Tibial nerve (tissue), 4 donors: ENCODE results near the gene LIN54. TPM values are rescaled to one million over a fixed set of nuclear protein-coding genes. Genes with fewer than 3 reads are reported as not detected.
"Not testable (repeated sequence)": the region's sequence is repeated elsewhere in the genome, so short reads cannot be mapped to it uniquely, and the experiment has no call there.

Experiments
- DNase-seq, 2 donors: peaks; one replicate each; pipeline ENCODE4 v3.0.0-alpha.2; 2019; ENCODE audit warnings: low spot score in 2 of 2
- H3K27ac ChIP-seq, 4 donors: fragments of 200-600 bp; sonication (generic) in 3 of 4; one replicate each; pipeline ENCODE4 v1.5.1; 2017 to 2019; ENCODE audit warnings: mild to moderate bottlenecking in 1 of 4
- H3K27me3 ChIP-seq, 2 donors: fragments of 200-600 bp; sonication (generic) in 1 of 2; one replicate each; pipeline versions ENCODE4 v1.5.1 to v1.6.0; 2017 to 2019
- H3K36me3 ChIP-seq, 3 donors: fragments of 200-600 bp; sonication (generic); one replicate each; pipeline ENCODE4 v1.5.1; 2018 to 2019
- H3K4me1 ChIP-seq, 4 donors: fragments of 200-600 bp; sonication (generic) in 3 of 4; one replicate each; pipeline ENCODE4 v1.5.1; 2017 to 2019
- H3K4me3 ChIP-seq, 4 donors: fragments of 200-600 bp; sonication (generic) in 3 of 4; one replicate each; pipeline ENCODE4 v1.5.1; 2017 to 2019; ENCODE audit warnings: mild to moderate bottlenecking in 1 of 4, moderate library complexity in 1 of 4
- H3K9me3 ChIP-seq, 4 donors: fragments of 200-600 bp; sonication (generic) in 3 of 4; one replicate each; pipeline ENCODE4 v1.5.1; 2017 to 2019
- EP300 ChIP-seq, 2 donors: sonication (generic); formaldehyde crosslinking; IDR thresholded peaks; one replicate each; pipeline ENCODE4 v1.6.1; 2017; ENCODE audit warnings: antibody characterized with exemption in 2 of 2, mild to moderate bottlenecking in 1 of 2
- POLR2A ChIP-seq, 2 donors: fragments of 450-650 bp; IDR thresholded peaks; one replicate each; pipeline ENCODE4 v1.6.1; 2017; ENCODE audit warnings: antibody characterized with exemption in 2 of 2, mild to moderate bottlenecking in 2 of 2, moderate library complexity in 2 of 2
- WGBS, 2 donors: methylation state at CpG; one replicate each; pipeline ENCODE4 v1.1.5; 2018; 5-methylcytosine and 5-hydroxymethylcytosine counted together
- total RNA-seq, 4 donors: library from RNA; depleted of rRNA; stranded (reverse); fragments of >200 nt; gene quantifications; one replicate each; pipeline ENCODE4 v1.1.0, GENCODE V29; 2016
- TF ChIP-seq, protein P1 (sequence below), 5 experiments: fragments of 200-600 bp in 3 of 5; fragments of 450-650 bp in 2 of 5; sonication (generic) in 3 of 5; IDR thresholded peaks; one replicate each; pipeline ENCODE4 v1.5.1; 2016 to 2019; ENCODE audit warnings: antibody characterized with exemption in 5 of 5, mild to moderate bottlenecking in 3 of 5, moderate library complexity in 2 of 5

Gene LIN54
- total RNA-seq, 4 donors from 2014 or later, result 9.4 to 15.1 (median 11.9) TPM

DNA sequence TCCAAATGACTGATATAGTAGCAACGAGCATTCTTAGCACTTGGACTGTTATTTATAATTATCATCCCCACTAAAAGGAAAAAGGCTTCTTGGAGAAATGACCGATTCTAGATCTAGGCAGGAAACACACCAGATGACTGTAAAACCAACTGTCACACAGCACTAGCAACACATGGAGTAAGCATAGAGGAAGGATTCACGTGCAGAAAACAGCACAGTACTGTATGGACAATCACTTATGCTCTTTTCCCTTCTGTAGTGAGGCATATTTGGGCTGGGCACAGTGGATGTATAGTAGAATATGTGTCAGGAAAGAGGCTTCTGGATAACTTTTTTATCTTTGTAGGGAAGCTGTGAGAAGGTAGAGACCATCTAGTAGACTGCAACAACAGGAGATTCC is 18.4 kb upstream of the LIN54 start:
- H3K9me3 ChIP-seq, result peaks cover 0 to 14% (median 0%) of the 10 kb centered on the region in 4 donors
- H3K4me3 ChIP-seq, result no peak overlapping the region
- 43 to 44% methylated on average over 3 of the region's 3 CpGs for WGBS, 2 donors
- TF ChIP-seq POLR2A (IDR thresholded peaks at IDR 0.05) (no peak), EP300 (IDR thresholded peaks at IDR 0.05) (no peak)
- TF ChIP-seq, protein P1, sequence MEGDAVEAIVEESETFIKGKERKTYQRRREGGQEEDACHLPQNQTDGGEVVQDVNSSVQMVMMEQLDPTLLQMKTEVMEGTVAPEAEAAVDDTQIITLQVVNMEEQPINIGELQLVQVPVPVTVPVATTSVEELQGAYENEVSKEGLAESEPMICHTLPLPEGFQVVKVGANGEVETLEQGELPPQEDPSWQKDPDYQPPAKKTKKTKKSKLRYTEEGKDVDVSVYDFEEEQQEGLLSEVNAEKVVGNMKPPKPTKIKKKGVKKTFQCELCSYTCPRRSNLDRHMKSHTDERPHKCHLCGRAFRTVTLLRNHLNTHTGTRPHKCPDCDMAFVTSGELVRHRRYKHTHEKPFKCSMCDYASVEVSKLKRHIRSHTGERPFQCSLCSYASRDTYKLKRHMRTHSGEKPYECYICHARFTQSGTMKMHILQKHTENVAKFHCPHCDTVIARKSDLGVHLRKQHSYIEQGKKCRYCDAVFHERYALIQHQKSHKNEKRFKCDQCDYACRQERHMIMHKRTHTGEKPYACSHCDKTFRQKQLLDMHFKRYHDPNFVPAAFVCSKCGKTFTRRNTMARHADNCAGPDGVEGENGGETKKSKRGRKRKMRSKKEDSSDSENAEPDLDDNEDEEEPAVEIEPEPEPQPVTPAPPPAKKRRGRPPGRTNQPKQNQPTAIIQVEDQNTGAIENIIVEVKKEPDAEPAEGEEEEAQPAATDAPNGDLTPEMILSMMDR (IDR thresholded peaks at IDR 0.05), result no peak
- no peaks in the 10 kb centered on the region for H3K36me3 ChIP-seq
- no peaks in the 10 kb centered on the region for H3K27me3 ChIP-seq
- H3K27ac ChIP-seq, result no peak overlapping the region
- DNase-seq, result no peak
- no peaks in the 10 kb centered on the region for H3K4me1 ChIP-seq

DNA sequence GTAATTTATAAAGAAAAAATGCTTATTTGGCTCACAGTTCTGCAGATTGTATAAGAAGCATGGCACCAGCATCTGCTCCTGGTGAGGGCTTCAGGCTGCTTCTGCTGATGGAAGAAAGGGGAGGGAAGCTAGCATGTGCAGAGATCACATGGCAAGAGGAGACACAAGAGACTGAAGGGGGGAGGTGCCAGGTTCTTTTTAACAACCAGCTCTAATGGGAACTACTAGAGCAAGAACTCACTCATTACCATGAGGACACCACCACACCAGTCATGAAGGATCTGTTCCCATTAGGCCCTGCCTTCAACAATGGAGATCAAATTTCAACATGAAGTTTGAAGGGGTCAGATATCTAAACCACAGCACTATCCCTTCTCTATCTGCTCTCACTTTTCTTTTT is 14.9 kb upstream of the LIN54 start:
- Histone ChIP-seq H3K36me3 (no peaks in the 10 kb centered on the region), H3K27ac (no peak overlapping the region), H3K9me3 (peaks cover 0 to 14% (median 0%) of the 10 kb centered on the region in 4 donors), H3K4me3 (no peak overlapping the region), H3K27me3 (no peaks in the 10 kb centered on the region), H3K4me1 (no peaks in the 10 kb centered on the region)
- TF ChIP-seq, protein P1 (IDR thresholded peaks at IDR 0.05), result no peak
- TF ChIP-seq POLR2A (IDR thresholded peaks at IDR 0.05) (no peak), EP300 (IDR thresholded peaks at IDR 0.05) (no peak)
- no peak for DNase-seq

DNA sequence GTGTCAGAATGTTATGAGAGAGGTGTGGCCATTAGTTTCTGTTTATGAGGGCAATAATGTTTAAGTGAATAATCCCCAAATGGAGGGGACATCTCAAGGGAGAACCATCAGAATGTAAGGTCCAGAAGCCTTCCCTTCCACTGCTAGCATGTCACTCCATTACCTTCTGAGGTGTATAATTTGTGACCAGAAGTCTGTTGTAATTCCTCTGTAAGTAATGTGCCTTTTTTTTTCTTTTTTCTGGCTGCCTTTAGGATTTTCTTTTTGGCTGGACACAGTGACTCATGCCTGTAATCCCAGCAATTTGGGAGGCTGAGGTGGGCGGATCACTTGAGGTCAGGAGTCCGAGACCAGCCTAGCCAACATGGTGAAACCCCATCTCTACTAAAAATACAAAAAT is 13.6 kb upstream of the LIN54 start:
- no peak for TF ChIP-seq EP300 (IDR thresholded peaks at IDR 0.05)
- no peak for TF ChIP-seq POLR2A (IDR thresholded peaks at IDR 0.05)
- TF ChIP-seq, protein P1 (IDR thresholded peaks at IDR 0.05), result no peak
- no peak overlapping the region for H3K4me3 ChIP-seq

DNA sequence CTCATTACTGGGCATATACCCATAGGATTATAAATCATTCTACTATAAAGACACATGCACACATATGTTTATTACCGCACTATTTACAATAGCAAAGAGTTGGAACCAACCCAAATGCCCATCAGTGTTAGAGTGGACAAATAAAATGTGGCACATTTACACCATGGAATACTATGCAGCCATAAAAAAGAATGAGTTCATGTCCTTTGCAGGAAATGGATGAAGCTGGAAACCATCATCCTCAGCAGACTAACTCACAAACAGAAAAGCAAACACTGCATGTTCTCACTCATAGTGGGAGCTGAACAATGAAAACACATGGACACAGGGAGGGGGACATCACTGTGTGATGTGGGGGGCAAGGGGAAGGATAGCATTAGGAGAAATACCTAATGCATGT is 13.0 kb upstream of the LIN54 start:
- not testable (repeated sequence) for H3K27me3 ChIP-seq, DNase-seq, H3K4me3 ChIP-seq, H3K36me3 ChIP-seq, H3K4me1 ChIP-seq, H3K27ac ChIP-seq
- peaks cover 0 to 14% (median 0%) of the 10 kb centered on the region in 4 donors for H3K9me3 ChIP-seq
- 97 to 100% methylated on average over 1 of the region's 1 CpG for WGBS, 2 donors

More for the DNA sequence above, 13.6 kb upstream of the LIN54 start:
- Histone ChIP-seq H3K36me3 (no peaks in the 10 kb centered on the region), H3K27me3 (no peaks in the 10 kb centered on the region), H3K4me1 (no peaks in the 10 kb centered on the region), H3K9me3 (peaks cover 0 to 14% (median 0%) of the 10 kb centered on the region in 4 donors), H3K27ac (no peak overlapping the region)
- 72 to 84% methylated on average over 2 of the region's 2 CpGs for WGBS, 2 donors
- no peak for DNase-seq

DNA sequence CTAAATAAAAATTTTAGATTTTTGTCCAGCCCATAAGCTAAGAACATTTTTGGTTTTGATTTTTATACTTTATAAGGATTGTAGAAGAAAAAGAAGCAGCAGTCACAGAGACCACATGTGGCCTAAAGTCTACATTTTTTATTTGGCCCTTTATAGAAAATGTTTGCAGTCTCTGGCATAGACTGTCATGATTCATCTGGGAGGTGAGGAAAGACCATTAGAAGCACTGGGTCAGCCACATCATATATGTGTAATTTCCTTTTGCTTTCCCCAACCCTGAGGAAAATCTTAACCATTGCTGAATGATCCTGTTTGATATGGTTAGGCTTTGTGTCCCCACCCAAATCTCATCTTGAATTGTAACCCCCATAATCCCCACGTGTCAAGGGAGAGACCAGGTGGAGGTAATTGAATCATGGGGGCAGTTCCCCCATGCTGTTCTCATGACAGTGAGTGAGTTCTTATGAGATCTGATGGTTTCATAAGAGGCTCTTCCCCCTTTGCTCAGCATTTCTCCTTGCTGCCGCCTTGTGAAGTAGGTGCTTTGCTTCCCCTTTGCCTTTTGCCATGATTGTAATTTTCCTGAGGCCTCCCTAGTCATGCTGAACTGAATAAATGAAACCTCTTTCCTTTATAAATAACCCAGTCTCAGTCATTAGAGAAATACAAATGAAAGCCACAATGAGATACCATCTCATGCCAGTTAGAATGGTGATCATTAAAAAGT is 12.3 kb upstream of the LIN54 start:
- whole genome bisulfite sequencing, 2 donors, result 74 to 77% methylated on average over 2 of the region's 2 CpGs
- H3K4me1 ChIP-seq, result no peaks in the 10 kb centered on the region
- H3K36me3 ChIP-seq, result no peaks in the 10 kb centered on the region
- no peak overlapping the region for H3K4me3 ChIP-seq
- H3K27ac ChIP-seq, result no peak overlapping the region
- TF ChIP-seq, protein P1 (IDR thresholded peaks at IDR 0.05), result no peak
- TF ChIP-seq EP300 (IDR thresholded peaks at IDR 0.05) (no peak), POLR2A (IDR thresholded peaks at IDR 0.05) (no peak)
- DNase-seq, result no peak
- peaks cover 0 to 14% (median 0%) of the 10 kb centered on the region in 4 donors for H3K9me3 ChIP-seq
- no peaks in the 10 kb centered on the region for H3K27me3 ChIP-seq
